ENCODE results near the gene ACACA.

Gene ACACA

GRCh38 chr17:37344519-37344918 is 62.1 kb downstream of the ACACA start:
- Histone ChIP-seq H3K4me3 (ENCODE audit: low read length in 2 of 2) (no peak overlapping the region), H3K27me3 (ENCODE audit: control insufficient read depth in 1 of 2, insufficient read depth in 2 of 2, low read length in 2 of 2) (no peaks in the 10 kb centered on the region), H3K9ac (ENCODE audit: low read length in 2 of 2) (no peak overlapping the region), H3K4me1 (ENCODE audit: control insufficient read depth, insufficient read depth, low read length) (no peaks in the 10 kb centered on the region), H3K9me3 (ENCODE audit: control insufficient read depth in 2 of 2, low read length in 2 of 2) (no peaks in the 10 kb centered on the region), H3K36me3 (ENCODE audit: control insufficient read depth in 2 of 2, insufficient read depth in 2 of 2, low read length in 2 of 2) (no peaks in the 10 kb centered on the region), H3K27ac (ENCODE audit: low read length) (no peak overlapping the region)

- Histone ChIP-seq H3K27me3 (ENCODE audit: control insufficient read depth in 1 of 2, insufficient read depth in 2 of 2, low read length in 2 of 2) (no peaks in the 10 kb centered on the region), H3K36me3 (ENCODE audit: control insufficient read depth in 2 of 2, insufficient read depth in 2 of 2, low read length in 2 of 2) (no peaks in the 10 kb centered on the region), H3K27ac (ENCODE audit: low read length) (no peak overlapping the region), H3K4me1 (ENCODE audit: control insufficient read depth, insufficient read depth, low read length) (no peaks in the 10 kb centered on the region), H3K9me3 (ENCODE audit: control insufficient read depth in 2 of 2, low read length in 2 of 2) (no peaks in the 10 kb centered on the region), H3K9ac (ENCODE audit: low read length in 2 of 2) (no peak overlapping the region), H3K4me3 (ENCODE audit: low read length in 2 of 2) (no peak overlapping the region)
Observed at GRCh38 chr17:37342589-37342988, 64.0 kb downstream of the ACACA start.

- no peaks in the 10 kb centered on the region for H3K27me3 ChIP-seq (ENCODE audit: control insufficient read depth in 1 of 2, insufficient read depth in 2 of 2, low read length in 2 of 2)
- H3K36me3 ChIP-seq (ENCODE audit: control insufficient read depth in 2 of 2, insufficient read depth in 2 of 2, low read length in 2 of 2) = peaks cover 0 to 3% of the 10 kb centered on the region in 2 donors
- no peak overlapping the region for H3K27ac ChIP-seq (ENCODE audit: low read length)
- H3K9me3 ChIP-seq (ENCODE audit: control insufficient read depth in 2 of 2, low read length in 2 of 2) = no peaks in the 10 kb centered on the region
- H3K4me3 ChIP-seq (ENCODE audit: low read length in 2 of 2) = no peak overlapping the region
- H3K4me1 ChIP-seq (ENCODE audit: control insufficient read depth, insufficient read depth, low read length) = no peaks in the 10 kb centered on the region
- H3K9ac ChIP-seq (ENCODE audit: low read length in 2 of 2) = no peak overlapping the region
Observed at GRCh38 chr17:37340804-37341203, 65.8 kb downstream of the ACACA start.

DNA sequence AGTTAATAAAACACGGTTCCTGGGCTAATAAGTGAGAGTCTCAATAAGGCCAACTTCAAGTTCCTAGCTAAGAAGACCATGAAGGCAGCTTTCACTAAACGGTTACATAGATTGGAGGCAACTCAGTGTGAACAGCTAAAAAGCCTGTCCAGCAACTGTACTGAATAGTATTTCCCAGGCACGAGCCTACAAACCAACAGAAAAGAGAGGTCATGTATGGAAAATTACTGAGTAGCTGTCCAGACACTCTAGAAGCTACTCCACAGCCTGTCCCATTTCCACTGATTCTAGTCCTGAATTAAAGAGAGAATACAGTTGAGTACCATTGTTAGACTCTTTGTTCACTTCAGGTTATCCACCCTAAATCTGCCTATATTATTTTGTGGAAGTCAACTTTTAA is 67.3 kb downstream of the ACACA start:
- H3K4me1 ChIP-seq (ENCODE audit: control insufficient read depth, insufficient read depth, low read length) = no peaks in the 10 kb centered on the region
- no peaks in the 10 kb centered on the region for H3K27me3 ChIP-seq (ENCODE audit: control insufficient read depth in 1 of 2, insufficient read depth in 2 of 2, low read length in 2 of 2)
- H3K27ac ChIP-seq (ENCODE audit: low read length) = no peak overlapping the region
- H3K9ac ChIP-seq (ENCODE audit: low read length in 2 of 2) = no peak overlapping the region
- no peak overlapping the region for H3K4me3 ChIP-seq (ENCODE audit: low read length in 2 of 2)
- no peaks in the 10 kb centered on the region for H3K9me3 ChIP-seq (ENCODE audit: control insufficient read depth in 2 of 2, low read length in 2 of 2)
- H3K36me3 ChIP-seq (ENCODE audit: control insufficient read depth in 2 of 2, insufficient read depth in 2 of 2, low read length in 2 of 2) = peaks cover 0 to 3% of the 10 kb centered on the region in 2 donors

DNA sequence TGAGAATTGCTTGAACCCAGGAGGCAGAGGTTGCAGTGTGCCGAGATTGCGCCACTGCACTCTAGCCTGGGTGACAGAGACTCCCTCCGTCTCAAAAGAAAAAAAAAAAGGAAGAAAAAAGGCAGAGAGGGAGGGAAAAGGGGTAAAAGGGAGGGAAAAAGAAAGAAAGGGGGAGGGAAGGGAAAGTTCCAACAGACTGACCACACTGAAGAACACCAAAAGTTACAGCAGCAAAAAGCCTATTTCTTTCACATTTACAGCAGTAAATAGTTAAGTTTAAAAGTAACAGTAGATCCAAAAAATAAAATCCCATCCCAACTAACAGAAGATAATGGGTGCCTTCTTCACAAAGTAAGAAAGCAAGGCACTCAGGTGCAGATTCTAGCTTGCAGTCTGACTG is 67.8 kb downstream of the ACACA start:
- no peak overlapping the region for H3K9ac ChIP-seq (ENCODE audit: low read length in 2 of 2)
- no peaks in the 10 kb centered on the region for H3K4me1 ChIP-seq (ENCODE audit: control insufficient read depth, insufficient read depth, low read length)
- no peaks in the 10 kb centered on the region for H3K9me3 ChIP-seq (ENCODE audit: control insufficient read depth in 2 of 2, low read length in 2 of 2)
- H3K27ac ChIP-seq (ENCODE audit: low read length) = no peak overlapping the region
- H3K4me3 ChIP-seq (ENCODE audit: low read length in 2 of 2) = no peak overlapping the region
- H3K27me3 ChIP-seq (ENCODE audit: control insufficient read depth in 1 of 2, insufficient read depth in 2 of 2, low read length in 2 of 2) = no peaks in the 10 kb centered on the region
- H3K36me3 ChIP-seq (ENCODE audit: control insufficient read depth in 2 of 2, insufficient read depth in 2 of 2, low read length in 2 of 2) = peaks cover 0 to 3% of the 10 kb centered on the region in 2 donors

GRCh38 chr17:37327341-37328090 is 79.1 kb downstream of the ACACA start:
- Histone ChIP-seq H3K9me3 (ENCODE audit: control insufficient read depth in 2 of 2, low read length in 2 of 2) (no peaks in the 10 kb centered on the region), H3K27ac (ENCODE audit: low read length) (no peak overlapping the region), H3K4me1 (ENCODE audit: control insufficient read depth, insufficient read depth, low read length) (no peaks in the 10 kb centered on the region)

DNA sequence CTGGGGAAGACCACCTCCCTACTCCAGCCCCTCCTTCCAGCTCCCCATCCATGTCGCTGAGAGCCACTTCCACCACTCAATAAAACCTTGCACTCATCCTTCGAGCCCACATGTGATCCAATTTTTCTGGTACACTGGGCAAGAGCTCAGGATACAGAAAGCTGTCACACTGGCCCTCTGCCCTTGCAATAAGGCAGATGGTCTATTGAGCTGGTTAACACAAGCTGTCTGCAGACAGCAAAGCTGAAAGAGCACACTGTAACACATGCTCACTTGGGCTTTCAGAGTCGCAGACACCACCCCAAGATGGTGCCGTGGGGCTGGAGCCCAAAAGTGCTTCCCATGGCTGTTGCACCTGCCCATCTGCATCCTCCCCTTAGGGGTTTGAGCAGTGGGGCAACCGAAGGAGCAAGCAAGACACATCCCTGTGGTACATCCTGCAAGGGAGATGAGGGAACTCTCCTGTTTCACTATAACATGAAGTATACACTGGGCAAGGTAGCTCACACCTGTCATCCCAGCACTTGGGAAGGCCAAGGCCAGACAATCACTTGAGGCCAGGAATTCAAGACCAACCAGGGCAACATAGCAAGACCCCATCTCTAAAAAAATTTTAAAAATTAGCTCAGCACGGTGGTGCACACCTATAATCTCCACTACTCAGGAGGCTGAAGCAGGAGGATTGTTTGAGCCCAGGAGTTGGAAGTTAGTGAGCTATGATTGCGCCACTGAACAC is 83.6 kb downstream of the ACACA start:
- no peak overlapping the region for H3K27ac ChIP-seq (ENCODE audit: low read length)
- no peaks in the 10 kb centered on the region for H3K4me1 ChIP-seq (ENCODE audit: control insufficient read depth, insufficient read depth, low read length)
- H3K27me3 ChIP-seq (ENCODE audit: control insufficient read depth in 1 of 2, insufficient read depth in 2 of 2, low read length in 2 of 2) = no peaks in the 10 kb centered on the region
- no peak overlapping the region for H3K9ac ChIP-seq (ENCODE audit: low read length in 2 of 2)
- H3K9me3 ChIP-seq (ENCODE audit: control insufficient read depth in 2 of 2, low read length in 2 of 2) = no peaks in the 10 kb centered on the region
- no peaks in the 10 kb centered on the region for H3K36me3 ChIP-seq (ENCODE audit: control insufficient read depth in 2 of 2, insufficient read depth in 2 of 2, low read length in 2 of 2)
- H3K4me3 ChIP-seq (ENCODE audit: low read length in 2 of 2) = no peak overlapping the region

More at GRCh38 chr17:37327341-37328090, 79.1 kb downstream of the ACACA start:
- no peaks in the 10 kb centered on the region for H3K27me3 ChIP-seq (ENCODE audit: control insufficient read depth in 1 of 2, insufficient read depth in 2 of 2, low read length in 2 of 2)
- no peak overlapping the region for H3K4me3 ChIP-seq (ENCODE audit: low read length in 2 of 2)
- no peak overlapping the region for H3K9ac ChIP-seq (ENCODE audit: low read length in 2 of 2)
- H3K36me3 ChIP-seq (ENCODE audit: control insufficient read depth in 2 of 2, insufficient read depth in 2 of 2, low read length in 2 of 2) = peaks cover 0 to 8% of the 10 kb centered on the region in 2 donors

DNA sequence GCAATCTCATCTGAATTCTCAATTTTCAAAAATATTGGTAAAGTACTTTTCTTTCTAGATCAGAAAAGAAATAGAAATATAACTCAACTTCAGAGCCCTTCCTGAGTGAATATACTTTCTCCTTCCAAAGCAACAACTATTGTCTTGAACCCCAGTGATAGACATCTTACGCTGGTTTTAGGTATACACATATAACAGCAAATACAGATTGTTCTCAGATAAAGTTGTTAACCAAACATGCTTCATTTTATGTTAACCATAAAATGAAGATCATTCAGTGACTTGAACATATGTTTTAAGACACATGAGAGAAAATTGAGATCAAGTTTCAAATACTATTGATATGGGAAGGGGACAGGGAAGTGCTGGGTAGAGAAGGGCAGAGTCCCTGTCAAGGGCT is 84.5 kb downstream of the ACACA start:
- Histone ChIP-seq H3K36me3 (ENCODE audit: control insufficient read depth in 2 of 2, insufficient read depth in 2 of 2, low read length in 2 of 2) (no peaks in the 10 kb centered on the region), H3K4me1 (ENCODE audit: control insufficient read depth, insufficient read depth, low read length) (no peaks in the 10 kb centered on the region), H3K27me3 (ENCODE audit: control insufficient read depth in 1 of 2, insufficient read depth in 2 of 2, low read length in 2 of 2) (no peaks in the 10 kb centered on the region), H3K9me3 (ENCODE audit: control insufficient read depth in 2 of 2, low read length in 2 of 2) (no peaks in the 10 kb centered on the region), H3K4me3 (ENCODE audit: low read length in 2 of 2) (no peak overlapping the region), H3K9ac (ENCODE audit: low read length in 2 of 2) (no peak overlapping the region), H3K27ac (ENCODE audit: low read length) (no peak overlapping the region)

DNA sequence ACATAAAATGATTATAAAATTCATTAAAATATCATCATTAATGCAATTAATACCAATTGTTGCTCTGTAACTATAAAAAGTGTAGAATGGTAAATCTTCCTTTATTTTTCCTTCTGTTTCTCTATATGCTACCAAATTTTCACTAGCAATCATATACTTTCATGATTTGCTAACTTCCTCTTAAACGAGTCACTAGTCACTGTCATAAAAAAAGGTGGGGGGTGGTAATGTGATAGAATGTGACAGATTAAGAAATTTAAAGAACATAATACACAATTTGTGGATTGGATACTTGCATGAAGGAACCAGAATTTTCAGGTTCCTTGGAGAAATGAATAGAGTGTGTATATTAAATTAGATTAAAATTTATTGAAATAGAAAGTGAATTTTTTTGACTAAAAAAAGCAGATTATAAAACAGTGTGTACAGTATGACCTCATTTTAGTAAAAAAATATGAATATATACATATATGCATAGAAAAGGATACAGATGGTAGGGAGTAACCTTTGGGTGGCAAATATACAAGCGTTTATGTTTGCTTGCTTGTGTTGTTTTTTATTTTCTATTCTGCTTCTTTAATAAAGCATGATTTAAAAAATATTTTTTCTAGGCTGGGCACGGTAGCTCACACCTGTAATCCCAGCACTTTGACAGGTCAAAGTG is 87.6 kb downstream of the ACACA start:
- Histone ChIP-seq H3K9ac (ENCODE audit: low read length in 2 of 2) (no peak overlapping the region), H3K27me3 (ENCODE audit: control insufficient read depth in 1 of 2, insufficient read depth in 2 of 2, low read length in 2 of 2) (no peaks in the 10 kb centered on the region), H3K36me3 (ENCODE audit: control insufficient read depth in 2 of 2, insufficient read depth in 2 of 2, low read length in 2 of 2) (no peaks in the 10 kb centered on the region)

GRCh38 chr17:37317867-37318266 is 88.8 kb downstream of the ACACA start:
- Histone ChIP-seq H3K27me3 (ENCODE audit: control insufficient read depth in 1 of 2, insufficient read depth in 2 of 2, low read length in 2 of 2) (no peaks in the 10 kb centered on the region), H3K36me3 (ENCODE audit: control insufficient read depth in 2 of 2, insufficient read depth in 2 of 2, low read length in 2 of 2) (no peaks in the 10 kb centered on the region), H3K4me1 (ENCODE audit: control insufficient read depth, insufficient read depth, low read length) (no peaks in the 10 kb centered on the region), H3K27ac (ENCODE audit: low read length) (no peak overlapping the region), H3K9ac (ENCODE audit: low read length in 2 of 2) (no peak overlapping the region), H3K9me3 (ENCODE audit: control insufficient read depth in 2 of 2, low read length in 2 of 2) (no peaks in the 10 kb centered on the region), H3K4me3 (ENCODE audit: low read length in 2 of 2) (no peak overlapping the region)

More for the DNA sequence above, 87.6 kb downstream of the ACACA start:
- Histone ChIP-seq H3K4me1 (ENCODE audit: control insufficient read depth, insufficient read depth, low read length) (no peaks in the 10 kb centered on the region), H3K9me3 (ENCODE audit: control insufficient read depth in 2 of 2, low read length in 2 of 2) (no peaks in the 10 kb centered on the region), H3K4me3 (ENCODE audit: low read length in 2 of 2) (no peak overlapping the region), H3K27ac (ENCODE audit: low read length) (no peak overlapping the region)
